HG03135 (cell line): ENCODE results near the gene MSH2.
A peak's percentile ranks its signal among the peaks of the same experiment; 100 is the strongest.

Experiments
- ATAC-seq: cut with Tn5 transposase; IDR thresholded peaks from one replicate; pipeline ENCODE4 v1.9.1; 2021; ENCODE audit warnings: mild to moderate bottlenecking, moderate library complexity; ENCODE audit not compliant: unreplicated experiment

Gene MSH2

GRCh38 chr2:47471429-47472116 is 68.6 kb downstream of the MSH2 start:
- ATAC-seq = no peak

DNA sequence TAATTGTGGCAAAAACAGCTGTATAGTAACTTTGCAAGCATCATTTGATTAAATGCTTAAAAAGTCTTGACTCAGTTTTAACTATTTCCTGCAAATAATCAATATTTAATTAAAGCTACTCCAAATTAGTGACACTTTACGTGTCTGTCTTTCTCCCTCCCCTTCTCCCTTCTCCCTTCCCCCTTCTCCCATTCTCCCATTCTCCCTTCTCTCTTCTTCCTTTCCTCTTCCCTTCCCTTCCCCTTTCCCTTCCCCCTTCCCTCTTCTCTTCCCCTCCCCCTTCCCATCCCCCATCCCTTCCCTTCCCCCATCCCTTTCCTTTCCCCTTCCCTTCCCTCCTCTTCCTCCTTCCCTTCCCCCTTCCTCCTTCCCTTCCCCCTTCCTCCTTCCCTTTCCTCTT is 76.9 kb downstream of the MSH2 start:
- no peak for ATAC-seq

GRCh38 chr2:47483191-47483590 is 80.2 kb downstream of the MSH2 start:
- no peak for ATAC-seq

GRCh38 chr2:47484396-47484795 is 81.4 kb downstream of the MSH2 start:
- no peak for ATAC-seq

DNA sequence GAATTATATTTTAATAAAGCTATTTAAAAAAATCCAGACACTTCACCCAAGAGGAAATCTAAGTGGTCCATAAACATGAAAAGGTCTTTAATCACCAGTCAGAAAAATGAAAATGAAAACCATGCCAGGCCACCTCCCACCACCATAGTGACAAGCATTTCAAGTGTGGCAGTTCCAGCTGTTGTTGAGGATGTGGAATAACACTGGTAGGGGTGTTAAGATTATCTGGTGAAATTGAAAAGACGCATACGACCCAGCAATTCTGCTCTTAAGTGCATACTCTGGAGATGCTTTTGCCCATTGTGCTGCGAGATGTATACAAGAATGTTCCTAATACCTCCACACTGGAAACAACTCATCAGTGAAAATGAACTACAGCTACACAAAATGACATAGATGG is 82.2 kb downstream of the MSH2 start:
- no peak for ATAC-seq

GRCh38 chr2:47485751-47486300 is 82.9 kb downstream of the MSH2 start:
- ATAC-seq = no peak

DNA sequence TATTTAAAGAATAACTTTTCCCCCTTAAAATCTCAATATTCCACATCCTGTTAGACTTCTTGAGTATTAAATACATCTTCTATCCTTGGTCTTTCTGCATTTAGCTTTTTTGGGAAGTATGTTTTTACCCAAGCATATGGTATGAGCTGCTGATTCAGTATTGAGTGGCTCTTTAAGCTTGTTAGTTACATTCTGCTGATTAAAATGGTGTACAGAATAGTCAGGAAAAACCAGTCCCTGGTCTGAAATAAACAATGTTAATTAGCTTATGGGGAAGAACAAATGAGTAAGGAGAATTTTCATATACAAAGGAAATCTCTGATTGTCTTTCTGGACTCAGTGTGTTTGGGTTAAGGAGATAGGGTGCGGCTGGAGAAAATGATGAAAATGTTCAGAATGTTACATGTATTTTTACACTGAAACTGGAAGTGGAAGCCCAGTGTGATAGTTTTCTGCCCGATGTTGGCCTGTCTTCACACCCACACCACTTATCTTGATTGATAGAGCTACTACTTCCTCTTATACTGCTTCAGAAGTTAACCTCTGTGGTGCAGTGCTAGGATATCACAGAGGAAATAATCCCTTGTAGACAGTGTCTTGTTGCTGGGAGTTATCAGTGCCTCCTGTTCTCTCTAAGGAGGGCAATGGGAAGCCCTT is 84.0 kb downstream of the MSH2 start:
- ATAC-seq = no peak

DNA sequence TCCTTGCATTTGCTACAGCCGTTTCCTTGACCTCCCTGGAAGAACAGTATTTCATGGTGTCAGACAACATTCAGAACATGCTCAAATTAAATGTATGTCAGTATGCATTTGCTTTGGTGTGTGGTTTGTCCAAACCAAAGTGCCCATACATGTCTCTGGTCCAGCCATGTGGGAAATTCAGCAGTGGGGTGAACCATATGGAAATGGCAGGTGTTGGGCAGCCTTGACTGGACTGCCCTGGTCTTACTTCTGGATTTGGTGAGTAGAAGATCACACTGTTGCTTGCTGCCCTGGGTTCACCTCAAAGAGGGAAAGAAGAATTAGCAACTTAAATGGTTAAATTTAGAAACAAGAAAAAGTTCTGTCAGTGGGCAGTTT is 84.5 kb downstream of the MSH2 start:
- no peak for ATAC-seq

GRCh38 chr2:47488870-47489584 is 86.1 kb downstream of the MSH2 start:
- no peak for ATAC-seq

DNA sequence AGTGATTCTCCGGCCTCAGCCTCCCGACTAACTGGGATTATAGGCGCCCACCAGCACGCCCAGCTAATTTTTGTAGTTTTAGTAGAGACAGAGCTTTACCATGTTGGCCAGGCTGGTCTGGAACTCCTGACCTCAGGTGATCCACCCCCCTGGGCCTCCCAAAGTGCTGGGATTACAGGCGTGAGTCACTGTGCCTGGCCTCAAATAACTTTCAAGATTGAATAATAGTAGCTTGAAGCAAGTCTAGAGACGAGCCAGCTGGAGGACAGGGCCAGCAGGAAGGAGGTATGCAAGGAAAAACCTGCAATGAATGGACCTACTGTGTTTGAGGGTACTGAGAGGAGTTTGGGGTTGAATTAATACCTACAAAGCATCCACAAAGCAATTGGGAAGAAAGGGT is 87.5 kb downstream of the MSH2 start:
- no peak for ATAC-seq

DNA sequence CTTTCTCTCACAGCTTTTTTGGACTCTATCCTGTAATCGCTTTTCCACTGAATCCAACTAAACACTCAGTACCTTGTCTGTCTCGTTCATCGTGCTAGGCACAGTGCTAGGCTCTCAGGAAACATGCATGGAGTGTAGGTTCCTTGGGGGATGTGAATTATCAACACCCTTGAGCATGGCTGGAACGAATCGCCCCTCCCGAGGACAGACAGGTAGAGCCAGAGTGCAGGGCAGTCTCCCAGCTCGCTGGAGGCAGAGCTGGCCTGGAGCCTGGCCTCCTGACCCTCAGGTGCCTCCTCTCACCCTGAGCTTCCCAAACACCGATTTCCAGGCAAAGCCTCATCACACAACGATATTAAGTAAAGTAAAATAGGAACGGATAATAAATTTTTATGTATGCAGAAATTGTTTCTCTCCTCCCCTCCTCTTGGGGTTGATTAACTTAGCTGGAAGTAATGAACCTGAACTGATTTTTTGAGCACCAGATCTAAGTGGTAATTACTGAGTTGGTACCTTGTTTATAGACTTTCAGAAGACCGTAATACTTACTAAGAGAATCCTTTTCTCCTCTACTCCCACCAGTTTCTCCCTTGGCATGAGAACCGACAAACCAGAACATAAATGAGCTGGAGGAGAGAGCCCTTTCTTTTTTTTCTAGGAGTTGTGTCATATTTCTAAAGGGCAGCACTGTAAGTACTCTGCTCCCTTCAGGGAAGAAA is 90.5 kb downstream of the MSH2 start:
- ATAC-seq = no peak

DNA sequence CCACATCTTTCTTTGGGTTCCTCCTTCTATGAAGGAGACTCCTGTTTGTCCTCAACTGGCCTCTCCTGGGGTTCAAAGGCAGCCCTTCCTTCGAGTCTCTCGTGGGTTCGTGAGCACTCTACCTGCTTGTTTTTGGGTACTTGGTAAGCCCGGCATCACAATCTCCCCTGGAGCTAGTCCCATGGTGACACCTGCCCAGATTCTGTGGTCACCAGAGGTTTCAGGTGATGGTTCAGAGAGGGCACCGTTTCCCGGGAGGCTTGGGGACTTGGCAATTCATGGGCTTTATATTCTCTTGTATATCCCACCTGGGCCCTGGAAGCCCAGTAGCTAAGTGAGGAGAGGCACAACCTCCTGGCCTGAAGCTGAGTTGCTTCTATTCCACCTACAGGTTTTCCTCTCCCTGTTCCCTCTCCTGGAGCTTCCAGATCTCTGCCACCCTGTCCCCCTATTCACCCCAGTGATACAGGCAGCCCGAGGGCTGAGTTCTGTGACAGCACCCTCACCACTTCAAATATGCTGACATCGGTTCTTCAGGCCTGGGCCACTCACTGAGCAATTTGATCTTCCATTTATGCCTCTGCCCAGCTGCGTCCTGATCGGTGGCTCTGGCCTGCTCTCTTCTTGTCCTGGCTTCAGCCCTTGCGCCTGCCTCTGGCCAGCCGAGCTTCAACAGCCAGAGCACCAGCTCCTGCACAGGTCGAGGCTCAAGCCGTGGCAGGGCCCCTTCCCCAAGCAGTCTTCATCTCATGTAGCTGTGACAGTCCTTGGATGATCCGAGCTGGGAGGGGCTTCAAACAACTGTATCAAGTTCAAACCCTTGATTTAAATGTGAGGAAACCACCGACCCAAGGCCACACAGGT is 91.5 kb downstream of the MSH2 start:
- no peak for ATAC-seq

- no peak for ATAC-seq
Measured at GRCh38 chr2:47497843-47498460, 95.0 kb downstream of the MSH2 start.

GRCh38 chr2:47499093-47499492 is 96.1 kb downstream of the MSH2 start:
- no peak for ATAC-seq

DNA sequence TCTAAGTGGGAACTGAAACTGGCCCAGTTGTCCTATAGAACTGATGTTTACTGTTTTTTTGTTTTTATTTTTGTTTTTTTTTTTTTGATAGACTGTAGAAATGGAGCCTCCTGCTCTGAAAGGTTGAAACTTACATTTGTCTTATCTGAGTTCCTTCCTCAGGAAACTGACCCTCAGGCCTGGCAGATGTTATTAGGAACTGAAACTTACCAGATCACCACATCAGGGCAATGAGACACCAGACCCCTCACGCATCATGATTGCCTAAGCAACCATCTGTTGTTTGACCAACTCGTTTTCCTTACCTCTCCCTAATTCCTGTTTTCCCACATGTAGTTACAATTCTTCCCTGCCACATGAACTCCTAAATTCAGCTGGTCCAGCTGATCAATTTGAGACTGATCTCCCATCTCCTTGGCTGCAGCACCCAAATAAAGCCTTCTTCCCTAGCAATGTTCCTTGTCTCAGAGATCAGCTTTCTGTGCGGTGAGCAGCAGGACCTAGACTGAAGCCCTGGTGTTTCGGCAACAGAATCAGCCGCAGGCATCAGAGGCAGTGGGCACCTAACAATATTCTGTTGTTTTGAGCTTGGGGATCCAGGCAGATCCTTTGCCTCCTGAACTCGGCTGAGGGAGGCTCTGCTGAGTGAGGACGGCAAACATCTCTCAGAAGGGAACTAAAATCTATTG is 96.8 kb downstream of the MSH2 start:
- ATAC-seq = no peak

GRCh38 chr2:47501374-47502200 is 98.6 kb downstream of the MSH2 start:
- ATAC-seq = no peak

GRCh38 chr2:47502498-47502897 is 99.5 kb downstream of the MSH2 start:
- peak; percentile 76 for ATAC-seq

DNA sequence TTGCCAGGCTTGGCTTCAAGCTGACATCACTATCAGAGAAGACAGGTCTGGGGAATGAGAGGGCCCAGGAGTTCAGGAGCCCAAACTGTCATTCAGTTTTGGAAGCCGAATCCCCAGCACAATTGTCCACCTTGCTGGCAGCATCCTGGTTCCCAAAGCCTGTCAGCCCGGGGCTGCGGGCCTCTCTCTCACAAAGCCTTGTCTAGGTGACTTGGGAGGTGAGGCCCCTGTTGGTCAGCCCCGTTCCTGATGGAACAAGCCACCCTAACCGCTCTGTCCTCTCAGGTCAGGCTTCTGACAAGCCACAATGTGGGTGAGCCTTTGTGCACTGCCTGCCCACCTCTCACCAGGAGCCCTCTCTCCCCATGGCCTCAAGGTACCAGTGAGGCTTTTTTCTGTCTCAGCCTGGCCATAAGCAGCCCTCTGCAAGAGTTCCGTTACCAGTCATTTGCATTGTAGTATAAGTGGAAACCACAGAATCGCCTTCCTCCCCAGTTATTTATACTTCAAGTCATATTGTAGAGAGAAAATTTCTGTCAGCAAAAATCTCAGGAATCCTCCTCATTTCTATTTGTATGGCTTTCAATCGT is 100.6 kb downstream of the MSH2 start:
- ATAC-seq = no peak
